Nephron (organoid): ENCODE results near the gene RILPL2.
A peak's percentile ranks its signal among the peaks of the same experiment; 100 is the strongest.

Experiments used
- H3K27ac Mint-ChIP-seq, 3 experiments: 2 replicates each; pipeline ENCODE4 v1.8.0; 2020; ENCODE audit warnings: mixed read lengths in 3 of 3, mild to moderate bottlenecking in 2 of 3, moderate library complexity in 1 of 3
- H3K27me3 Mint-ChIP-seq: 2 replicates; pipeline ENCODE4 v1.8.0; 2021; ENCODE audit warnings: low read depth, mild to moderate bottlenecking, moderate library complexity, mixed read lengths
- H3K36me3 Mint-ChIP-seq: 2 replicates; pipeline ENCODE4 v1.8.0; 2020; ENCODE audit warnings: low read depth, mixed read lengths
- H3K4me1 Mint-ChIP-seq: 2 replicates; pipeline ENCODE4 v1.8.0; 2020; ENCODE audit warnings: mixed read lengths
- H3K4me3 Mint-ChIP-seq, 3 experiments: 2 replicates each; pipeline ENCODE4 v1.8.0; 2020; ENCODE audit warnings: mild to moderate bottlenecking in 3 of 3, mixed read lengths in 3 of 3, moderate library complexity in 2 of 3
- H3K9me3 Mint-ChIP-seq: 2 replicates; pipeline ENCODE4 v1.8.0; 2020; ENCODE audit warnings: mixed read lengths
- TF ChIP-seq, protein P1 (sequence below), 3 experiments: fragments of 200-600 bp; sonication (generic); IDR thresholded peaks; one replicate each; pipeline ENCODE4 v1.5.0; 2021; ENCODE audit warnings: antibody characterized with exemption in 3 of 3; ENCODE audit not compliant: unreplicated experiment in 3 of 3

RILPL2 gene

DNA sequence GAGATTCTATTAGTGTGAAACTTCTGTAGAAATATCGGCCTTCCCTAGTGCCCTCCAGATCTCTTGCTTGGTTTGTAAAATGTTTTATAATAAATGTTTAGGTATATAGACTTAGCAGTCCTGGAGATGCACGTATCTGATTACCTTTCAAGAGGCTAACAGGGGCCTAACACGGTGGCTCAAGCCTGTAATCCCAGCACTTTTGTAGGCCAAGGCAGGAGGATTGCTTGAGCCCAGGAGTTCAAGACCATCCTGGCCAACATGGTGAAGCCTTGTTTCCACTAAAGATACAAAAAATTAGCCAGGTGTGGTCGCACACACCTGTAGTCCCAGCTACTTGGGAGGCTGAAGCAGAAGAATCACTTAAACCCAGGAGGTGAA is 9.8 kb upstream of the RILPL2 start:
- Mint-ChIP-seq H3K4me1 (peaks cover 8% of the 10 kb centered on the region), H3K4me3 (no peak overlapping the region), H3K27me3 (no peaks in the 10 kb centered on the region), H3K27ac (peak overlapping the region; percentile 51 to 89 (median 73)), H3K9me3 (no peaks in the 10 kb centered on the region), H3K36me3 (no peaks in the 10 kb centered on the region)
- TF ChIP-seq, protein P1, sequence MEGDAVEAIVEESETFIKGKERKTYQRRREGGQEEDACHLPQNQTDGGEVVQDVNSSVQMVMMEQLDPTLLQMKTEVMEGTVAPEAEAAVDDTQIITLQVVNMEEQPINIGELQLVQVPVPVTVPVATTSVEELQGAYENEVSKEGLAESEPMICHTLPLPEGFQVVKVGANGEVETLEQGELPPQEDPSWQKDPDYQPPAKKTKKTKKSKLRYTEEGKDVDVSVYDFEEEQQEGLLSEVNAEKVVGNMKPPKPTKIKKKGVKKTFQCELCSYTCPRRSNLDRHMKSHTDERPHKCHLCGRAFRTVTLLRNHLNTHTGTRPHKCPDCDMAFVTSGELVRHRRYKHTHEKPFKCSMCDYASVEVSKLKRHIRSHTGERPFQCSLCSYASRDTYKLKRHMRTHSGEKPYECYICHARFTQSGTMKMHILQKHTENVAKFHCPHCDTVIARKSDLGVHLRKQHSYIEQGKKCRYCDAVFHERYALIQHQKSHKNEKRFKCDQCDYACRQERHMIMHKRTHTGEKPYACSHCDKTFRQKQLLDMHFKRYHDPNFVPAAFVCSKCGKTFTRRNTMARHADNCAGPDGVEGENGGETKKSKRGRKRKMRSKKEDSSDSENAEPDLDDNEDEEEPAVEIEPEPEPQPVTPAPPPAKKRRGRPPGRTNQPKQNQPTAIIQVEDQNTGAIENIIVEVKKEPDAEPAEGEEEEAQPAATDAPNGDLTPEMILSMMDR (IDR thresholded peaks at IDR 0.05; ENCODE audit: unreplicated experiment in 3 of 3) = no peak

DNA sequence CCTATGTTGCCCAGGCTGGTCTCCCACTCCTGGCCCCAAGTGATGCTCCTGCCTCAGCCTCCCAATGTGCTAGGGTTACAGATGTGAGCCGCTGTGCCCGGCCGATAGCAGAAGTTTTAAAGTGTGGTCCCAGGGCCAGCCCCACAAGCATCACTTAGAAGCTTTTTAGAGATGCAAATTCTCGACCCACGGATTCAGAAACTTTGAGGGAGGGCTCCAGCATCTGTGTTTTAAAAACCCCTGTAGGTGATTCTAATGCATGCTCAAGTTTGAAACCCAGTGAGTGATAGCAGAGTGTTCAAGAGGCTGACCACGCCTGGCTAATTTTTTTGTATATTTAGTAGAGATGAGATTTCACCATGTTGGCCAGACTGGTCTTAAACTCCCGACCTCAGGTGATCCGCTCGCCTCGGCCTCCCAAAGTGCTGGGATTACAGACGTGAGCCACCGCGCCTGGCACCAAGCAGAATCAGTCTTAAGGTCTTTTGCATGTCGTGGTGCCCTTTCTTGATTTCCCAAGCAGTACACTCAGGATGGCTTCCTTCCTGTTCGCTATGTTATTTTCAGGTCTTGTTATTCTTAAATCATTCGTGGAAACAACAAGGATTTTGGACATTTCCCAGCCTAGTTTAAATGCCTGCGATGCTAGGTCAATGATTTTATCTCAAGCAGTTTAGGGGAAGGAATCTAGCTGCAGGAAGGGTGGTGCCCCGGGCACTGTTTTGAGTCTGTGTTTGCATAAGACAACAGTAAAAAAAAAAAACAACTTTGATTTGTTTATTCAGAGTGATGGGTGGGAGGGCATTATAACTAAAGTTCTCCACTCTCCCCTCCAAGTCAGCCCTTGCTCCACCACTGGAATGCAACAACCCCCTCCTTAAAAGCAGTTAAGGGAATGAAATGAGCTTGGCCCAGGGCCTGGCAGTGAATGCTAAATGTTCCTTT is 9.2 kb upstream of the RILPL2 start:
- TF ChIP-seq, protein P1 (IDR thresholded peaks at IDR 0.05; ENCODE audit: unreplicated experiment in 3 of 3) = no peak
- Mint-ChIP-seq H3K27ac (peak overlapping the region; percentile 51 to 89 (median 73)), H3K36me3 (no peaks in the 10 kb centered on the region), H3K4me3 (no peak overlapping the region), H3K27me3 (no peaks in the 10 kb centered on the region), H3K9me3 (no peaks in the 10 kb centered on the region), H3K4me1 (peaks cover 8% of the 10 kb centered on the region)

DNA sequence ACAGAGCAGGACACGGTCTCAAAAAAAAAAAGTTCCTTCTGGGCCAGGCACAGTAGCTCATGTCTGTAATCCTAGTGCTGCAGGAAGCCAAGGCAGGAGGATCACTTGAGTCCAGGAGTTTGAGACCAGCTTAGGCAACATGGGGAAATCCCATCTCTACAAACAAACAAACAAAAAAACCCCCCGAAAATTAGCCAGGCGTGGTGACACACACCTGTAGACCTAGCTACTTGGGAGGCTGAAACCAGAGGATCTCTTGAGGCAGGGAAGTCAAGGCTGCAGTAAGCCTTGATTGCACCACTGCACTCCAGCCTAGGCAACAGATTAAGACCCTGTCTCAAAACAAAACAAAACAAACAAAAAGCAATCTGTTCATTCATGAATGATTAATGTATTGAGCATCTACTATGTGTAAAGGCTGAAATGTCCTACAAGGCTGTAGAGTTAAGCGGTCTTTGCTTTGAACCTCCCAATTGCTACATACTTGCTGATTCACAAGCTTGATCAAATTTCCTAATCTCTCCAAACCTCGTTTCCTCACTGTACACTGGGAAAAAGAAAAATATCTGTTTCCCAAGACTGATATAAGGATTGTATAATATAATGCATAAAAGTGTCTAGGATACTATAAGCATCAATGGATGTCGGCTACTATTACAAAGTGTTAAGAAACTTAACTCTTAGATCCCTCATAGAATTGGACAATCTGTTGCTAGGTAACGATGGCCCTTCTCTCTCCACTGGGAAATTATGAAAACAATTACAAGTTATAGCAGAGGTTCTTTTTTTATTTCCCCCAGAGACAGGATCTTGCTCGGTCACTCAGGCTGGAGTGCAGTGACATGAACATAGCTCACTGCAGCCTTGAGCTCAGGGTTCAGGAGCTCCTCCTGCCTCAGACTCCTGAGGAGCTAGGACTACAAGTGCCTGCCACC is 7.9 kb upstream of the RILPL2 start:
- H3K4me3 Mint-ChIP-seq = no peak overlapping the region
- peaks cover 8% of the 10 kb centered on the region for H3K4me1 Mint-ChIP-seq
- TF ChIP-seq, protein P1 (IDR thresholded peaks at IDR 0.05; ENCODE audit: unreplicated experiment in 3 of 3) = no peak
- peak overlapping the region in 1 of 3 experiments; percentile 54 for H3K27ac Mint-ChIP-seq
- no peaks in the 10 kb centered on the region for H3K36me3 Mint-ChIP-seq
- H3K9me3 Mint-ChIP-seq = no peaks in the 10 kb centered on the region
- no peaks in the 10 kb centered on the region for H3K27me3 Mint-ChIP-seq

DNA sequence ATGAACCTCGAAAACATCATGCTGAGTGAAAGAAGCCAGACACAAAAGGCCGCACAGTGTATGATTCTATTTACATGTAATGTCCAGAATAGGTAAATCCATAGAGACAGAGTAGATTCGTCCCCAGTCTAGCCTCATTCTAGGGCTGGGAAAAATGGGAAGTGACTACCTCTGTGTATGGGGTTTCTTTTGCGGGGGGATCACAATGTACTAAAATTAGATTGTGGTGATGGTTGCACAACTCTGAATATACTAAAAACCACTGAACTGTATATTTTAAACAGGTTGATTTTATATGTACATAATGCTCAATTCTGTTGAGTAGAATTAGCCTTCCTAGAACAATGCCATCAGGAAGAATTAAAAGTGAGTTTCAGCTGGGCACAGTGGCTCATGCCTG is 6.3 kb upstream of the RILPL2 start:
- no peak overlapping the region for H3K27ac Mint-ChIP-seq
- TF ChIP-seq, protein P1 (IDR thresholded peaks at IDR 0.05; ENCODE audit: unreplicated experiment in 3 of 3) = no peak
- H3K4me3 Mint-ChIP-seq = no peak overlapping the region
- H3K9me3 Mint-ChIP-seq = no peaks in the 10 kb centered on the region
- no peaks in the 10 kb centered on the region for H3K36me3 Mint-ChIP-seq
- no peaks in the 10 kb centered on the region for H3K27me3 Mint-ChIP-seq
- H3K4me1 Mint-ChIP-seq = peaks cover 8% of the 10 kb centered on the region

DNA sequence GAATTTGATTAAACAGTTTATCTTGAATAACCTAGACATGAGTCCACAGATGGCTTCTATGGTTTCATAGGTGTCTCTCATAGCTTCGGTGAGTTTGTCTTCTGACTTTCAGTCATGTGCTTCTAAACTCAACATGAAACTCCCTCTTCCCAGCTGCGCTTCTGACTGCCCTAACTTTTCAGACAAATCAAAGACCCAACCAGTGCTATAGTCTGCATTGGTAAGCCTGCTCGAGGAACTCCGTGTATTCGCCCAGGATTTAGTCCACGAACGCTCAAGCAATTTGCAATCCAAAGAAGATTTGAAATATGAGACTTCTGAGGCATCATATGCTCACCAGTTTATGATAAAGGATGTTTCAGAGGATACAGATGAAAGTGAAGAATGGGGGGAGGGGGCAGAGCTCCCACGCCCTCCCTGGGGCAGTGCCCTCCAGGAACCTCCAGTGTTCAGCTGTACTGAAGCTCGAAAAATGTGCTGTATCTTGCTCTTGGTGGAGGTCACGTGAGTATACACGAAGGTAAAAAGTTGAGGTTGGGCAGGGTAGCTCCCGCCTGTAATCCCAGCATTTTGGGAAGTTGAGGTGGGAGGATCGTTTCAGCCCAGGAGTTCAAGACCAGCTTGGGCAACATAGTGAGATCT is 5.2 kb upstream of the RILPL2 start:
- no peaks in the 10 kb centered on the region for H3K9me3 Mint-ChIP-seq
- no peaks in the 10 kb centered on the region for H3K36me3 Mint-ChIP-seq
- no peak overlapping the region for H3K27ac Mint-ChIP-seq
- H3K4me3 Mint-ChIP-seq = no peak overlapping the region
- TF ChIP-seq, protein P1 (IDR thresholded peaks at IDR 0.05; ENCODE audit: unreplicated experiment in 3 of 3) = no peak
- peaks cover 5% of the 10 kb centered on the region for H3K27me3 Mint-ChIP-seq
- peaks cover 8% of the 10 kb centered on the region for H3K4me1 Mint-ChIP-seq
